Neural crest cell (in vitro differentiated cells): ENCODE results near the gene CHDH. TPM values are rescaled to one million over a fixed set of nuclear protein-coding genes. Genes with fewer than 3 reads are reported as not detected.

Source experiments
- DNase-seq: peaks from one replicate; pipeline ENCODE4 v3.0.0; 2021; ENCODE audit warnings: low read depth, mixed read lengths, low spot score
- H3K27ac Mint-ChIP-seq: one replicate; pipeline ENCODE4 v1.8.0; 2021; ENCODE audit warnings: mild to moderate bottlenecking, mixed read lengths; ENCODE audit not compliant: unreplicated experiment
- H3K27me3 Mint-ChIP-seq: 2 replicates; pipeline ENCODE4 v1.8.0; 2021; ENCODE audit warnings: low read depth, mild to moderate bottlenecking, mixed read lengths
- H3K36me3 Mint-ChIP-seq: 2 replicates; pipeline ENCODE4 v1.8.0; 2021; ENCODE audit warnings: low read depth, mild to moderate bottlenecking, mixed read lengths
- H3K4me1 Mint-ChIP-seq: 2 replicates; pipeline ENCODE4 v1.8.0; 2021; ENCODE audit warnings: mixed read lengths
- H3K4me3 Mint-ChIP-seq: one replicate; pipeline ENCODE4 v1.8.0; 2021; ENCODE audit warnings: mild to moderate bottlenecking, mixed read lengths
- H3K9me3 Mint-ChIP-seq: 2 replicates; pipeline ENCODE4 v1.8.0; 2021; ENCODE audit warnings: mixed read lengths
- total RNA-seq: library from RNA; stranded (reverse); gene quantifications from 2 replicates; pipeline ENCODE4 v1.2.1, GENCODE V29; 2021
- TF ChIP-seq, protein P1 (sequence below): fragments of 200-600 bp; sonication (generic); conservative IDR thresholded peaks from 2 replicates; pipeline ENCODE4 v1.5.0; 2021; ENCODE audit warnings: antibody characterized with exemption, mild to moderate bottlenecking

CHDH gene
- total RNA-seq, 1 donor from 2014 or later: 3.0 TPM

DNA sequence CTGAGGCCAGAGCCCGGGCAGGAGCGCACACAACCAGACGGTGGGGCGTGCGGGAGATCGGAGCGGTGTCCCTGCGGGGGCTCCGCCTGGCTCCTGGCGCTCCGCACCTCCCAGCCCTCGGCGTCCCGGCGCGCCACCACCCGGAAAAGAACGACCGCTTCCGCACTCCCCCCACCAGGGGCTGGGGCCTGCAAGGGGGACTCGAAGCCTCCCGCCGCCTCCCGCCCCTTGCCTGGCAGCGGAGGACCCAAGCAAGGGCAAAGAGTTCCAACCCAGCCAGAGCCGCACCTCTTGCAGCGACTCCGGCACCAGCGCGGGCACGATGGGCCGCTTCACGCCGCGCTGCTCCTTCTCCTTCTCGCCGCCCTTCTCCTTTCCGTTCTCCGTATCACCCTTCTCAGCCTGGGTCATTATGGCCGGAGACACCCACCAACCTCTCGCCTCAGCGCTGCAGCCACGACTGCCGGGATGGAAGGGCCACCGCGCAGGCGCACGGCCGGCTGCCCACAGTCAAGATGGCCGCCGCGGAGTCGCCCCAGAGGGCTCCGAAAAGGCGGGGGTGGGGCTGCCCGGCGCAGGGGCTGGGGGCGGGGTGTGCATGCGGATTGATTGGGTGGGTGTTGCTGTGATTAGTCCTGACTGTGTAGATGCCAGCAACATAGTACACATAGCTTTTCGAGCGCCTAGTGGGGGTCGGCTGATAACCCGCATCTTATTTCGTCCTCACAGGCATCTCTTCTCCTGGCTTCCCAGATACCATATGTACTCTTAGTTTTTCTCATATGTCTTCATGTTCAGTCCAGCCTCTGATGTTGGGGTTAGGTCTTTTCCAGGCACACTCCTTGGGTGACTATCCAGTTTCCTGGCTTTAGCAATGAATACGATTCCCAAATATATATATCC, 35.7 kb upstream of the CHDH start, which contains the start of gene ACTR8:
ACTR8 (minus strand) TSS at position 462 of the 903 bp plus-strand sequence; CDS start at position 411, 51 bp downstream.
- peaks cover 27% of the 10 kb centered on the region for H3K4me1 Mint-ChIP-seq

DNA sequence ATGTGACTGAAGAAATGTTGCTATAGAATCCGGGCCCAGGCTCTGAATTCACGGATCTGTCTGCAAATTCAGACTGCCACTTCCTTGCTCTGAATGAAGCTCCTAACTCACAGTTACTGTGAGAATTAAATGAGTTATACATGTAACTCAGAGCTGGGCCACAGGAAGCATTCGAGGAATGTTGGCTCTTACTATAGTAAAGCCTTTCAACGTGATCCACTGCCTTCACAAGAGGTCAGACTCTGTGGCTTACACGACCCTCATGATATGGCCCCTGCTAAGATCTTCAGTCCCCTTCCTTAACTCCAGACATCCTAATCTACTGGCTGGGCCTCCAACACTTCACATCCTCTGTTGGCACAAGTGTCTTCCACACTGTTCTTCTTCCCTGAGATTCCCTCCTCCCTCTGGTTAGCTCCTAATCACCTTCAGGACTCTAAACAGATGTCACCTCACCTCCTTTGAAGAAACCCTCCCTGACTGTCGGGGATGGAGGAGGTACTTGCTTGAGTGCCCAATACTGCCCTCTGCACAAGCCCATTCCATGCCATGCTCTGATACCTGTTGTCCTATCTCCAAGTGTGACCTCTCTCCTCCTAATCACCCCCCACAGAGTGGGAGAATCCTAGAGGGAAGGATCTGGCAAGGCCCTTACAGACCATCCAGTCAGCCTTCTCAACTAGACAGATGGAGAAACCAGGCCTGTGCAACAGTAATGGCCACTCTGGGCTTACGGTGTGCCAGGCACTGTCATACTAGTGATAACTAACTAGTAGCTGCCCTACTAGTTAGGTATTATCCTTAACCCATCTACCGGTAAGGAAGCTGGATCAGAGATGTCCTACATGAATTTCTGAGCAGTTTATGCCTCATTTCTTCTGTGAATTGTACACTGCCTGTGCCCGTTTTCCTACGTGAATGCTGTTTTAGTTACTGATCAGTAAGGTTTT, 34.5 kb upstream of the CHDH start:
- Mint-ChIP-seq H3K4me1 (peaks cover 27% of the 10 kb centered on the region), H3K27ac (peak overlapping the region; percentile 95), H3K27me3 (no peaks in the 10 kb centered on the region), H3K4me3 (peak overlapping the region; percentile 94), H3K36me3 (peaks cover 17% of the 10 kb centered on the region), H3K9me3 (no peaks in the 10 kb centered on the region)
- no peak for DNase-seq
- TF ChIP-seq, protein P1, sequence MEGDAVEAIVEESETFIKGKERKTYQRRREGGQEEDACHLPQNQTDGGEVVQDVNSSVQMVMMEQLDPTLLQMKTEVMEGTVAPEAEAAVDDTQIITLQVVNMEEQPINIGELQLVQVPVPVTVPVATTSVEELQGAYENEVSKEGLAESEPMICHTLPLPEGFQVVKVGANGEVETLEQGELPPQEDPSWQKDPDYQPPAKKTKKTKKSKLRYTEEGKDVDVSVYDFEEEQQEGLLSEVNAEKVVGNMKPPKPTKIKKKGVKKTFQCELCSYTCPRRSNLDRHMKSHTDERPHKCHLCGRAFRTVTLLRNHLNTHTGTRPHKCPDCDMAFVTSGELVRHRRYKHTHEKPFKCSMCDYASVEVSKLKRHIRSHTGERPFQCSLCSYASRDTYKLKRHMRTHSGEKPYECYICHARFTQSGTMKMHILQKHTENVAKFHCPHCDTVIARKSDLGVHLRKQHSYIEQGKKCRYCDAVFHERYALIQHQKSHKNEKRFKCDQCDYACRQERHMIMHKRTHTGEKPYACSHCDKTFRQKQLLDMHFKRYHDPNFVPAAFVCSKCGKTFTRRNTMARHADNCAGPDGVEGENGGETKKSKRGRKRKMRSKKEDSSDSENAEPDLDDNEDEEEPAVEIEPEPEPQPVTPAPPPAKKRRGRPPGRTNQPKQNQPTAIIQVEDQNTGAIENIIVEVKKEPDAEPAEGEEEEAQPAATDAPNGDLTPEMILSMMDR: no peak

More for the DNA sequence above, 35.7 kb upstream of the CHDH start, which contains the start of gene ACTR8:
- Mint-ChIP-seq H3K36me3 (peaks cover 7% of the 10 kb centered on the region), H3K9me3 (no peaks in the 10 kb centered on the region), H3K27me3 (no peaks in the 10 kb centered on the region), H3K27ac (peak within 1 kb of the TSS; percentile 95), H3K4me3 (peak within 1 kb of the TSS; percentile 94)
- DNase-seq: peak; percentile 86
- TF ChIP-seq, protein P1: peak; percentile 50

DNA sequence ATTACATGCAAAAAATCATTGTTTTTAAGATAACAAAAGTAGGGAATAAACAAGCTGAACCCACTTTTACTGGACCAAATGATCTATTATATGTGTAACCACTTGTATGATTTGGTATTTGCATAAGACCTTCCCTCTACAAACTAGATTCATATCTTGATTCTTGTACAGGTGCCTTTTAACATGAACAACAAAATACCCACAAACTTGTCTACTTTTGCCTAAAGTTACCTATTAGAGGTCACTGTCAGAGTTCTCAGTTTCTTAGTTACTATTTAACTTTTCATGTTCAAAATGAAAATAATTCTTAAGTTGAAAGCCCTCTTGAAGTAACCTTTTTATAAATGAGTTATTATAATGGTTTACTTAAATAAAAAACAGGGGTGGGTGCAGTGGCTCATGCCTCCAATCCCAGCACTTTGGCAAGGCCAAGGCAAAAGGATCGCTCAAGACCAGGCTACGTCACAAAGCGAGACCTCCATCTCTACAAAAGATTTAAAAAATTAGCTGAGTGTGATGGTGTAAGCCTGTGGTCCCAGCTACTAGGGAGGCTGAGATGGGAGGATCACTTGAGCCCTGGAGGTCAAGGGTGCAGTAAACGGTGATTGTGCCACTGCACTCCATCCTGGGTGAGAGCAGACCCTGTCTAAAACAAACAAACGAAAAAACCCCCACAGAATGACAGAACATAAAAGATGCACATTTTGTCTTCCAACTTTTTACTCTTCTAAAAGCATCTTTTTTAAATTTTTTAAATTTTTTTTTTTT, 19.7 kb upstream of the CHDH start:
- H3K27me3 Mint-ChIP-seq: no peaks in the 10 kb centered on the region
- H3K9me3 Mint-ChIP-seq: no peaks in the 10 kb centered on the region
- no peak for DNase-seq
- no peak overlapping the region for H3K27ac Mint-ChIP-seq
- H3K36me3 Mint-ChIP-seq: peaks cover 29% of the 10 kb centered on the region
- TF ChIP-seq, protein P1: no peak
- no peaks in the 10 kb centered on the region for H3K4me1 Mint-ChIP-seq
- H3K4me3 Mint-ChIP-seq: no peak overlapping the region

DNA sequence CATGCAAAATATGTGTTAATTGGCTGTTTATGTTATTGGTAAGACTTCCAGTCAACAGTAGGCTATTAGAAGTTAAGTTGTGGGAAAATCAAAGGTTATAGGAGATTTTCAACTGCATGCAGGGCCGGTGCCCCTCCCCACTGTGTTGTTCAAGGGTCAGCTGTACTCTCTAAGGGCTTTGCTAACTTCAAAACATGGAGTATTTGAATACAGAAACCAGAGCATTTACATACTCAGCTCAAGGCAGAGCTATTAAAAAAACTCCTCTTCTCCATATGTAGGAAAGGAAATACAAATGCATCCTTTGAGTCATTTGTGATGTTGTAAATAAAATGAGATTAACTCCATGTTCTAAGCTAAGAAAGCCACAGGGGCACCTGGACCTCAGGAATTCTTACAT, 16.9 kb upstream of the CHDH start:
- H3K4me3 Mint-ChIP-seq: no peak overlapping the region
- H3K9me3 Mint-ChIP-seq: no peaks in the 10 kb centered on the region
- no peak overlapping the region for H3K27ac Mint-ChIP-seq
- TF ChIP-seq, protein P1: no peak
- no peaks in the 10 kb centered on the region for H3K4me1 Mint-ChIP-seq
- H3K27me3 Mint-ChIP-seq: no peaks in the 10 kb centered on the region
- peaks cover 17% of the 10 kb centered on the region for H3K36me3 Mint-ChIP-seq
- no peak for DNase-seq

DNA sequence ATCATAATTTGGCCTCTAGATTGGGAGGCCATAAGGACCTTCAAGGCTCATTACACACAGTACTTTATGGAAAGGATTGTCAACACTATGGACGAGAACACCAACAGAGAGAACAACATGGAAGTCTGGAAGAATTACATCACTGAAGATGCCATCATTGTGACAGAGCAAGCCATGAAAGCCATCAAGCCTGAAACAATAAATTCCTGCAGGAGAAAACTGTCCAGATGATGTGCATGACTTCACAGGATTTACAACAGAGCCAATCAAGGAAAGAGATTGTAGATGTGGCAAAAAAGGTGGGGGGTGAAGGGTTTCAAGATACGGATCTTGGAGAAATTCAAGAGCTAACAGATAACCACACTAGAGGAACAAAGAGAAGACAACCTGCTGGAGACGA, 16.0 kb upstream of the CHDH start:
- H3K4me3 Mint-ChIP-seq: no peak overlapping the region
- no peaks in the 10 kb centered on the region for H3K4me1 Mint-ChIP-seq
- no peak for DNase-seq
- H3K9me3 Mint-ChIP-seq: no peaks in the 10 kb centered on the region
- peaks cover 15% of the 10 kb centered on the region for H3K36me3 Mint-ChIP-seq
- no peak overlapping the region for H3K27ac Mint-ChIP-seq
- TF ChIP-seq, protein P1: no peak
- no peaks in the 10 kb centered on the region for H3K27me3 Mint-ChIP-seq
